ENCODE measurements around the gene USP25. TPM values are rescaled to one million over a fixed set of nuclear protein-coding genes. Genes with fewer than 3 reads are reported as not detected.

The USP25 gene
- total and polyA plus RNA-seq, 2 experiments from 2014 or later: 11.8 to 49.2 TPM

GRCh38 chr21:15686506-15686905 lies 43.3 kb upstream of the USP25 start:
- no peaks in the 10 kb centered on the region for H3K36me3 ChIP-seq (ENCODE audit: insufficient read depth)
- DNase-seq (ENCODE audit: low spot score) (no peak), ATAC-seq (no peak)
- H2AFZ ChIP-seq: no peak overlapping the region
- H3K9me3 Mint-ChIP-seq: no peaks in the 10 kb centered on the region
- no peaks in the 10 kb centered on the region for H3K27me3 Mint-ChIP-seq (ENCODE audit: insufficient read depth, low read depth, poor library complexity)
- H3K36me3 Mint-ChIP-seq (ENCODE audit: low read depth): no peaks in the 10 kb centered on the region
- TF ChIP-seq EZH2phosphoT487 (IDR thresholded peaks at IDR 0.05; ENCODE audit: unreplicated experiment) (no peak), NANOG (IDR thresholded peaks at IDR 0.05; ENCODE audit: borderline replicate concordance) (no peak), REST (IDR thresholded peaks at IDR 0.05; ENCODE audit: unreplicated experiment) (no peak), EZH2 (IDR thresholded peaks at IDR 0.05; ENCODE audit: low read depth, unreplicated experiment) (no peak), ZNF331 (CRISPR knock-in tag; IDR thresholded peaks at IDR 0.05; ENCODE audit: low read depth) (no peak), ETS1 (IDR thresholded peaks at IDR 0.05) (no peak), STAT1 (IDR thresholded peaks at IDR 0.05; ENCODE audit: unreplicated experiment) (no peak), ZNF462 (CRISPR knock-in tag; IDR thresholded peaks at IDR 0.05) (no peak), POLR2AphosphoS5 (IDR thresholded peaks at IDR 0.05; ENCODE audit: low read depth) (no peak), JUNB (IDR thresholded peaks at IDR 0.05; ENCODE audit: unreplicated experiment) (no peak)
- H3K27ac ChIP-seq (ENCODE audit: low read depth): no peak overlapping the region
- H3K79me2 ChIP-seq (replicated peaks; ENCODE audit: insufficient read depth): no peaks in the 10 kb centered on the region
- no peaks in the 10 kb centered on the region for H3K4me1 Mint-ChIP-seq
- H3K27ac Mint-ChIP-seq: no peak overlapping the region
- H4K20me1 ChIP-seq (replicated peaks; ENCODE audit: insufficient read depth): no peaks in the 10 kb centered on the region
- no peaks in the 10 kb centered on the region; the same call in none of the 2 replicates for H3K9me2 ChIP-seq (ENCODE audit: insufficient read depth)
- H3K4me2 ChIP-seq: no peak overlapping the region
- no peaks in the 10 kb centered on the region for H3F3A ChIP-seq (replicated peaks; ENCODE audit: low read depth)
- H3K4me3 Mint-ChIP-seq: no peak overlapping the region
- no peaks in the 10 kb centered on the region for H3K27me3 ChIP-seq (ENCODE audit: insufficient read depth)
- H3K4me3 ChIP-seq: no peak overlapping the region
- H3K4me1 ChIP-seq (ENCODE audit: insufficient read depth): no peaks in the 10 kb centered on the region

All from GM23338 (cell line).